ENCODE results near the gene MAN1C1. TPM values are rescaled to one million over a fixed set of nuclear protein-coding genes. Genes with fewer than 3 reads are reported as not detected.

The MAN1C1 gene
- total RNA-seq, 1 experiment from 2014 or later, result 9.3 TPM

DNA sequence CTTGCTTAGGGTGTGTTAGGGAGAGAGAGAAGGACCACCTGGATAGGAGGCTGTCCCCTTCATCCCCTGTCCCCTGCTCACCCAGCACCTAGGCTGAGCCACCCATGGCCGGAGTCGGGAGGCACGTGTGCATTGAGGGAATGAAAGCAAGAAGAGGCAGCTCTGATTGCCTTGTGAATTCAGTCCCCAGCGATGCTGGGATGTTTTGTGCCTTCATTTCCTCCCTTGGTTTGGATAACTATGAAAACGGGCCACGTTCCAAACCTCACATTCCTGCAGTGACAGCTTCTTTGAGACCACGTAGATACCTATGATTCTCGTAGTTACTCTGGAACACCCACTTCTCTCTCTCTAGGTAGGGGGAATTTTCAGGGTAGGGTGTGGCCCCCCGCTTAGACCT is 67.1 kb downstream of the MAN1C1 start:
- no peaks in the 10 kb centered on the region for H3K9me3 ChIP-seq (ENCODE audit: control insufficient read depth, low read depth, low read length)
- no peak overlapping the region for H3K18ac ChIP-seq (ENCODE audit: insufficient read length, low read depth, low read length)
- no peaks in the 10 kb centered on the region for H3K4me1 ChIP-seq (ENCODE audit: insufficient read depth, low read length)
- H4K8ac ChIP-seq (replicated peaks; ENCODE audit: insufficient read length, low read depth, low read length), result no peak overlapping the region
- H3T11ph ChIP-seq (ENCODE audit: low read length), result no peak overlapping the region
- H3K56ac ChIP-seq (ENCODE audit: insufficient read length, low read depth, low read length), result no peak overlapping the region
- H3K4me3 Mint-ChIP-seq, result no peak overlapping the region
- no peak overlapping the region for H4K5ac ChIP-seq (ENCODE audit: insufficient read length, low read depth, low read length)
- H3K79me2 ChIP-seq (ENCODE audit: insufficient read depth, low read length), result no peaks in the 10 kb centered on the region
- H3K79me1 ChIP-seq (ENCODE audit: insufficient read depth, low read depth, low read length, poor library complexity, severe bottlenecking), result no peaks in the 10 kb centered on the region
- no peak for DNase-seq
- H3K9me3 Mint-ChIP-seq, result no peaks in the 10 kb centered on the region
- no peaks in the 10 kb centered on the region for H4K20me1 ChIP-seq (ENCODE audit: control insufficient read depth, insufficient read depth, insufficient read length)
- no peaks in the 10 kb centered on the region for H3K27me3 ChIP-seq (ENCODE audit: insufficient read depth, low read length)
- H4K91ac ChIP-seq (ENCODE audit: insufficient read length, low read depth, low read length), result no peak overlapping the region
- H2AFZ ChIP-seq (ENCODE audit: low read length), result no peak overlapping the region
- WGBS (ENCODE audit: extremely low coverage, insufficient read length, low lambda C conversion rate), result no CpG with 5 or more reads among the region's 9 CpGs
- no peak overlapping the region for H2BK20ac ChIP-seq (ENCODE audit: low read depth, low read length, poor library complexity, severe bottlenecking)
- H2BK12ac ChIP-seq (ENCODE audit: insufficient read length, low read depth, low read length), result no peak overlapping the region
- no peak overlapping the region for H2BK120ac ChIP-seq (ENCODE audit: low read depth, low read length, poor library complexity, severe bottlenecking)
- TF ChIP-seq, protein P1, sequence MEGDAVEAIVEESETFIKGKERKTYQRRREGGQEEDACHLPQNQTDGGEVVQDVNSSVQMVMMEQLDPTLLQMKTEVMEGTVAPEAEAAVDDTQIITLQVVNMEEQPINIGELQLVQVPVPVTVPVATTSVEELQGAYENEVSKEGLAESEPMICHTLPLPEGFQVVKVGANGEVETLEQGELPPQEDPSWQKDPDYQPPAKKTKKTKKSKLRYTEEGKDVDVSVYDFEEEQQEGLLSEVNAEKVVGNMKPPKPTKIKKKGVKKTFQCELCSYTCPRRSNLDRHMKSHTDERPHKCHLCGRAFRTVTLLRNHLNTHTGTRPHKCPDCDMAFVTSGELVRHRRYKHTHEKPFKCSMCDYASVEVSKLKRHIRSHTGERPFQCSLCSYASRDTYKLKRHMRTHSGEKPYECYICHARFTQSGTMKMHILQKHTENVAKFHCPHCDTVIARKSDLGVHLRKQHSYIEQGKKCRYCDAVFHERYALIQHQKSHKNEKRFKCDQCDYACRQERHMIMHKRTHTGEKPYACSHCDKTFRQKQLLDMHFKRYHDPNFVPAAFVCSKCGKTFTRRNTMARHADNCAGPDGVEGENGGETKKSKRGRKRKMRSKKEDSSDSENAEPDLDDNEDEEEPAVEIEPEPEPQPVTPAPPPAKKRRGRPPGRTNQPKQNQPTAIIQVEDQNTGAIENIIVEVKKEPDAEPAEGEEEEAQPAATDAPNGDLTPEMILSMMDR (conservative IDR thresholded peaks at IDR 0.05), result no peak
- no peak overlapping the region for H3K9ac ChIP-seq (ENCODE audit: extremely low read depth, insufficient read length, low read length)
- H2BK5ac ChIP-seq (ENCODE audit: insufficient read length, low read length), result no peak overlapping the region
- no peak overlapping the region for H2AK5ac ChIP-seq (ENCODE audit: insufficient read length, low read length)
- H3K23ac ChIP-seq (ENCODE audit: insufficient read length, low read depth, low read length), result no peak overlapping the region
- H3K4ac ChIP-seq (ENCODE audit: low read depth, low read length), result no peak overlapping the region
- no peak overlapping the region for H3K4me2 ChIP-seq (ENCODE audit: insufficient read depth, insufficient read length, low read length)
- no peak overlapping the region for H3K27ac Mint-ChIP-seq
- H3K14ac ChIP-seq (ENCODE audit: insufficient read depth, low read length), result no peak overlapping the region
- H3K4me1 Mint-ChIP-seq, result no peaks in the 10 kb centered on the region
- no peak overlapping the region for H3K27ac ChIP-seq (ENCODE audit: insufficient read length, low read depth, low read length)
- H3K27me3 Mint-ChIP-seq (ENCODE audit: low read depth), result no peaks in the 10 kb centered on the region
- no peak overlapping the region for H2BK15ac ChIP-seq (ENCODE audit: low read depth, low read length)
- no peaks in the 10 kb centered on the region for H3K36me3 Mint-ChIP-seq (ENCODE audit: insufficient read depth in 1 of 3, low read depth in 3 of 3)
- no peaks in the 10 kb centered on the region for H3K23me2 ChIP-seq (ENCODE audit: insufficient read length, low read depth, low read length, poor library complexity, severe bottlenecking)
